Astrocyte (in vitro differentiated cells and primary cell): Measurements from ENCODE around the gene KCNN3. TPM values are rescaled to one million over a fixed set of nuclear protein-coding genes. Genes with fewer than 3 reads are reported as not detected.

Source experiments
- DNase-seq: peaks from one replicate; pipeline ENCODE4 v3.0.0-alpha.2; 2010; ENCODE audit warnings: low read depth
- FAIRE-seq: peaks from 2 replicates; lab custom pipeline; 2011; peaks lifted over from hg19 to GRCh38; lab: Jason Lieb, UNC
- H2AFZ ChIP-seq: 2 replicates; pipeline ENCODE4 v1.6.0; 2012; ENCODE audit warnings: low read depth, low read length, inconsistent platforms
- H3K27ac ChIP-seq: 2 replicates; pipeline ENCODE4 v1.5.1; 2011; ENCODE audit warnings: low read depth, low read length, inconsistent platforms
- H3K27me3 ChIP-seq: 2 replicates; pipeline ENCODE4 v1.6.0; 2011; ENCODE audit warnings: low read length, inconsistent platforms; ENCODE audit not compliant: insufficient read depth
- H3K36me3 ChIP-seq: 2 replicates; pipeline ENCODE4 v1.5.1; 2011; ENCODE audit warnings: low read length, inconsistent platforms; ENCODE audit not compliant: insufficient read depth
- H3K4me1 ChIP-seq: 2 replicates; pipeline ENCODE4 v1.5.1; 2011; ENCODE audit warnings: low read length, inconsistent platforms; ENCODE audit not compliant: insufficient read depth
- H3K4me2 ChIP-seq: 2 replicates; pipeline ENCODE4 v1.6.0; 2012; ENCODE audit warnings: low read length, inconsistent platforms
- H3K4me3 ChIP-seq: 2 replicates; pipeline ENCODE4 v1.5.1; 2011; ENCODE audit warnings: low read depth, mild to moderate bottlenecking, low read length, inconsistent platforms; ENCODE audit not compliant: insufficient read depth
- H3K79me2 ChIP-seq: 2 replicates; pipeline ENCODE4 v1.6.0; 2012; ENCODE audit warnings: mild to moderate bottlenecking, low read length, inconsistent platforms; ENCODE audit not compliant: insufficient read depth
- H3K9ac ChIP-seq: 2 replicates; pipeline ENCODE4 v1.6.0; 2012; ENCODE audit warnings: mild to moderate bottlenecking, low read length, inconsistent platforms
- H3K9me3 ChIP-seq: 2 replicates; pipeline ENCODE4 v1.5.1; 2012; ENCODE audit warnings: low read depth, mild to moderate bottlenecking, low read length, inconsistent platforms; ENCODE audit not compliant: insufficient read depth
- H4K20me1 ChIP-seq: 2 replicates; pipeline ENCODE4 v1.6.0; 2012; ENCODE audit warnings: low read length, inconsistent platforms; ENCODE audit not compliant: insufficient read depth
- H3K27ac Mint-ChIP-seq: one replicate; pipeline ENCODE4 v1.8.0; 2021; ENCODE audit warnings: mild to moderate bottlenecking, mixed read lengths; ENCODE audit not compliant: unreplicated experiment
- H3K27me3 Mint-ChIP-seq: one replicate; pipeline ENCODE4 v1.8.0; 2021; ENCODE audit warnings: low read depth, mixed read lengths; ENCODE audit not compliant: unreplicated experiment
- H3K36me3 Mint-ChIP-seq: one replicate; pipeline ENCODE4 v1.8.0; 2021; ENCODE audit warnings: low read depth, mixed read lengths; ENCODE audit not compliant: unreplicated experiment
- H3K4me1 Mint-ChIP-seq: one replicate; pipeline ENCODE4 v1.8.0; 2021; ENCODE audit warnings: low read depth, mixed read lengths; ENCODE audit not compliant: unreplicated experiment
- H3K4me3 Mint-ChIP-seq: one replicate; pipeline ENCODE4 v1.8.0; 2021; ENCODE audit warnings: mild to moderate bottlenecking, moderate library complexity, mixed read lengths; ENCODE audit not compliant: unreplicated experiment
- H3K9me3 Mint-ChIP-seq: one replicate; pipeline ENCODE4 v1.8.0; 2021; ENCODE audit warnings: mild to moderate bottlenecking, mixed read lengths; ENCODE audit not compliant: unreplicated experiment
- EZH2 ChIP-seq: IDR thresholded peaks from 2 replicates; pipeline ENCODE4 v1.6.1; 2012; ENCODE audit warnings: mild to moderate bottlenecking, low read length, inconsistent platforms; ENCODE audit not compliant: insufficient read depth
- total RNA-seq: library from RNA; stranded (reverse); gene quantifications from 2 replicates; pipeline ENCODE4 v1.2.1, GENCODE V29; 2021
- TF ChIP-seq, protein P1 (sequence below): IDR thresholded peaks from 2 replicates; pipeline ENCODE4 v1.5.1; 2011; ENCODE audit warnings: low read depth, mild to moderate bottlenecking, inconsistent platforms, low read length, moderate library complexity; ENCODE audit not compliant: insufficient read depth

Gene KCNN3
- total RNA-seq, 1 donor from 2014 or later = 0.66 TPM

DNA sequence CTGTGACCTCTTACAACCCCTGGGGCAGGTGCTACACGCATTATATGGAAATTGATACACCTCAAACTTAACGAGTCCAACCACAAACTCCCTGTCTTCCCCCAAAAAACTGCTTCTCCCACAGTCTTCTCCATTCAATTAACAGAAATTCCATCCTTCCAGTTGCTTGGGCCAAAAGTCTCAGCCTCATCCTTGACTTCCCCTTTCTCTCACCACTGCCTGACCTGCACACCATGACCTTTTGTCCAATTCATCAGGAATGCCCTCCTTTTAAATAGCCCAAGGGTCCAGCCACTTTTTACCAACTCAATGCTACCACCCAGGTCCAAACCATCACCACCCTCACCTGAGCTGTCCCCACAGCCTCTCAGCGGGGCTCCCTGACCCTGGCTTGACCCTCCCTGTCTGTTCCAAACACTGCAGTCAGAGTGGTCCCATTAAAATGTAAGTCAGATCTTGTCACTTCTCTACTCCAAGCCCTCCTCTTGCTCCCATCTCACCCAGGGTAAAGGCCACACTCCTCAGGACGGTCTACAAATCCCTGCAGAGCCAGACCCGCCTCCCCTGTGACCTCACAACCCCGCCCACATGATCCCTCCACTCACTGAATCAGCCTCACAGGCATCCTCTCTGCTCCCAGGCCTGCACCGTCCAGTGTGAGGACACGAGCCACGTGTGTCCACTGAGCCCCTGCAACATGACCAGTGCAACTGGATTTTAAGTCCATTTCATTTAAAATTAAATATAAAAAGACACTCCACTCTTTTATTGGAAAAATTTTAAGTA is 18.5 kb downstream of the KCNN3 start:
- TF ChIP-seq EZH2 = no peak
- TF ChIP-seq, protein P1, sequence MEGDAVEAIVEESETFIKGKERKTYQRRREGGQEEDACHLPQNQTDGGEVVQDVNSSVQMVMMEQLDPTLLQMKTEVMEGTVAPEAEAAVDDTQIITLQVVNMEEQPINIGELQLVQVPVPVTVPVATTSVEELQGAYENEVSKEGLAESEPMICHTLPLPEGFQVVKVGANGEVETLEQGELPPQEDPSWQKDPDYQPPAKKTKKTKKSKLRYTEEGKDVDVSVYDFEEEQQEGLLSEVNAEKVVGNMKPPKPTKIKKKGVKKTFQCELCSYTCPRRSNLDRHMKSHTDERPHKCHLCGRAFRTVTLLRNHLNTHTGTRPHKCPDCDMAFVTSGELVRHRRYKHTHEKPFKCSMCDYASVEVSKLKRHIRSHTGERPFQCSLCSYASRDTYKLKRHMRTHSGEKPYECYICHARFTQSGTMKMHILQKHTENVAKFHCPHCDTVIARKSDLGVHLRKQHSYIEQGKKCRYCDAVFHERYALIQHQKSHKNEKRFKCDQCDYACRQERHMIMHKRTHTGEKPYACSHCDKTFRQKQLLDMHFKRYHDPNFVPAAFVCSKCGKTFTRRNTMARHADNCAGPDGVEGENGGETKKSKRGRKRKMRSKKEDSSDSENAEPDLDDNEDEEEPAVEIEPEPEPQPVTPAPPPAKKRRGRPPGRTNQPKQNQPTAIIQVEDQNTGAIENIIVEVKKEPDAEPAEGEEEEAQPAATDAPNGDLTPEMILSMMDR = no peak
- Histone ChIP-seq H3K4me3 (no peak overlapping the region), H2AFZ (no peak overlapping the region), H3K27ac (no peak overlapping the region), H4K20me1 (no peaks in the 10 kb centered on the region), H3K4me1 (peaks cover 7% of the 10 kb centered on the region), H3K36me3 (no peaks in the 10 kb centered on the region), H3K9me3 (no peaks in the 10 kb centered on the region), H3K4me2 (no peak overlapping the region), H3K27me3 (peaks cover 8% of the 10 kb centered on the region), H3K79me2 (no peaks in the 10 kb centered on the region), H3K9ac (no peak overlapping the region)
- H3K36me3 Mint-ChIP-seq = peaks cover 4% of the 10 kb centered on the region
- peaks cover 16% of the 10 kb centered on the region for H3K27me3 Mint-ChIP-seq
- no peak overlapping the region for H3K27ac Mint-ChIP-seq
- no peak overlapping the region for H3K4me3 Mint-ChIP-seq
- peaks cover 6% of the 10 kb centered on the region for H3K4me1 Mint-ChIP-seq
- no peaks in the 10 kb centered on the region for H3K9me3 Mint-ChIP-seq
- no peak for FAIRE-seq
- DNase-seq = no peak

DNA sequence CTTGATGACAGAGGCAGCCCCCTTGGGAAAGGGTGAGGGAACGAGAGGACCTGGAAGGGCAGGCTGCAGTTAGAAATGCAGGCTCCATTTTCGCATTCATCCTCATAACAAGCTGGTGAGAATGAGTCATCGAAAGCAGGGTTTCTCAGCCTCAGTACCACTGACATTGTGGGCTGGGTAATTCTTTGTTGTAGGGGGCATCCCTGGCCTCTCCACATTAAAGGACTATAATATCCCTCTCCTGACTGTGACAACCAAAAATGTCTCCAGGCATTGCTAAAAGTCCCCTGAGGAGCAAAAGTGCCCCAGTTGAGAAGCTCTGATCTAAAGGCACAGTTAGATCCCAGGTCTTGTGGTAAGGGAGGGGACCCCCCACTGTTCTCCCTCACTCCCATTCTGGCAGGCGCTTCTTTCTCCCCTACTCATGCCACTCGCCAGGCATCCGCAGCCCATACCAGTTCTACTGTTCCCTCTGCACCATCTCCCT is 20.4 kb downstream of the KCNN3 start:
- H3K36me3 Mint-ChIP-seq = peaks cover 4% of the 10 kb centered on the region
- Histone ChIP-seq H3K4me2 (no peak overlapping the region), H3K79me2 (no peaks in the 10 kb centered on the region), H3K27ac (no peak overlapping the region), H3K4me1 (peaks cover 7% of the 10 kb centered on the region), H3K9me3 (no peaks in the 10 kb centered on the region), H3K4me3 (no peak overlapping the region), H4K20me1 (no peaks in the 10 kb centered on the region), H2AFZ (no peak overlapping the region), H3K9ac (no peak overlapping the region), H3K27me3 (peaks cover 8% of the 10 kb centered on the region), H3K36me3 (no peaks in the 10 kb centered on the region)
- peaks cover 16% of the 10 kb centered on the region for H3K27me3 Mint-ChIP-seq
- H3K4me3 Mint-ChIP-seq = no peak overlapping the region
- TF ChIP-seq EZH2 = no peak
- TF ChIP-seq, protein P1 = no peak
- DNase-seq (no peak), FAIRE-seq (no peak)
- H3K4me1 Mint-ChIP-seq = peaks cover 6% of the 10 kb centered on the region
- no peaks in the 10 kb centered on the region for H3K9me3 Mint-ChIP-seq
- no peak overlapping the region for H3K27ac Mint-ChIP-seq

DNA sequence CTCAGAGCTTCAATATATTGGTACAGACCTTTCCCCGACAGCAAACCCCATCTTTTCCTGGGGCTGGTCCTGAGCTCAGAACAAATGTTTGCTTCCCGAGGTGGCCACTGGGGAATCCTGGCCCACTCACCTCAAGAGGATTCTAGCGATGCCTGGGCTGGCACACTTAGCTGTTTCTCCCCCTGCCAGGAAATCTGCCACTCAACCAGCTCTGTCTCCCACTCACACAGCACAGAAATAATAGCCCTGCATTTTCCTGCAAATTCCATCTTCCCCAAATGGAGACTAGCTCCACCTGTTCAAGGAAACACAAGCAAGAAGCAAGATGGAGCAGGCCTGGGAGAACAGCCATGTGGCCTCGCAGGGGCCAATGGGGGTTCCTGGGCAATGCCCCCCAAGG is 21.1 kb downstream of the KCNN3 start:
- DNase-seq = no peak
- no peak overlapping the region for H3K27ac Mint-ChIP-seq
- H3K36me3 ChIP-seq = no peaks in the 10 kb centered on the region
- peaks cover 8% of the 10 kb centered on the region for H3K27me3 ChIP-seq
- H3K27ac ChIP-seq = no peak overlapping the region
- no peaks in the 10 kb centered on the region for H4K20me1 ChIP-seq
- H3K4me1 Mint-ChIP-seq = peaks cover 6% of the 10 kb centered on the region
- no peak for FAIRE-seq
- H3K9me3 ChIP-seq = no peaks in the 10 kb centered on the region
- peaks cover 16% of the 10 kb centered on the region for H3K27me3 Mint-ChIP-seq
- peaks cover 4% of the 10 kb centered on the region for H3K36me3 Mint-ChIP-seq
- TF ChIP-seq EZH2 = no peak
- TF ChIP-seq, protein P1 = no peak
- H3K4me3 ChIP-seq = no peak overlapping the region
- H3K9me3 Mint-ChIP-seq = no peaks in the 10 kb centered on the region
- no peak overlapping the region for H3K4me2 ChIP-seq
- no peaks in the 10 kb centered on the region for H3K79me2 ChIP-seq
- H3K4me3 Mint-ChIP-seq = no peak overlapping the region
- peaks cover 7% of the 10 kb centered on the region for H3K4me1 ChIP-seq
- no peak overlapping the region for H3K9ac ChIP-seq
- no peak overlapping the region for H2AFZ ChIP-seq
